PFSK-1 (cell line): ENCODE measurements around the gene TMEM45A.

Experiments
- POLR2AphosphoS5 ChIP-seq: IDR thresholded peaks from 2 replicates; pipeline ENCODE4 v1.6.1; 2012; ENCODE audit warnings: low read depth, mild to moderate bottlenecking, control low read depth, low read length, moderate library complexity
- REST ChIP-seq, 2 experiments: IDR thresholded peaks; 2 replicates each; pipeline versions ENCODE4 v1.6.1 to v1.8.0; 2011 to 2012; ENCODE audit warnings: low read depth in 2 of 2, low read length in 2 of 2, control low read depth in 1 of 2, inconsistent platforms in 1 of 2, mild to moderate bottlenecking in 1 of 2, moderate library complexity in 1 of 2; ENCODE audit not compliant: insufficient read depth in 1 of 2
- SIN3A ChIP-seq: IDR thresholded peaks from 2 replicates; pipeline ENCODE4 v1.6.1; 2012; ENCODE audit warnings: mild to moderate bottlenecking, low read length, moderate library complexity, borderline replicate concordance; ENCODE audit not compliant: insufficient read depth
- TAF1 ChIP-seq: IDR thresholded peaks from 2 replicates; pipeline ENCODE4 v1.6.1; 2012; ENCODE audit warnings: low read length, control low read depth, borderline replicate concordance; ENCODE audit not compliant: insufficient read depth

- TF ChIP-seq POLR2AphosphoS5, result no peak
- TF ChIP-seq REST (IDR thresholded peaks at IDR 0.05; ENCODE audit: insufficient read depth in 1 of 2, low read depth in 2 of 2, low read length in 2 of 2), result no peak
- no peak for TF ChIP-seq SIN3A
- TF ChIP-seq TAF1, result no peak
These were observed 24.4 kb downstream of the TMEM45A start for GRCh38 chr3:100516838-100517237.
